GM23338 (cell line): ENCODE results near the gene CPO. TPM values are rescaled to one million over a fixed set of nuclear protein-coding genes. Genes with fewer than 3 reads are reported as not detected.

Experiments
- ATAC-seq: fragments of 200-7000 bp; cut with Tn5 transposase; 3 replicates; pipeline ENCODE4 v1.9.1; 2020
- DNase-seq: peaks from one replicate; pipeline ENCODE4 v3.0.0-alpha.2; 2015; ENCODE audit warnings: low spot score
- H2AFZ ChIP-seq: fragments of 200-600 bp; sonication (generic); 2 replicates; pipeline ENCODE4 v1.8.0; 2016; ENCODE audit warnings: antibody characterized with exemption, mild to moderate bottlenecking, moderate library complexity
- H3F3A ChIP-seq: fragments of 200-600 bp; sonication (generic); replicated peaks from 2 replicates; pipeline ENCODE4 v1.8.0; 2017; ENCODE audit warnings: antibody characterized with exemption, mixed run types, low read depth
- H3K27ac ChIP-seq: fragments of 200-600 bp; sonication (generic); 2 replicates; pipeline ENCODE4 v1.6.1; 2016; ENCODE audit warnings: low read depth
- H3K27me3 ChIP-seq: fragments of 200-600 bp; sonication (generic); 2 replicates; pipeline ENCODE4 v1.8.0; 2016; ENCODE audit warnings: mild to moderate bottlenecking, mixed run types, moderate library complexity; ENCODE audit not compliant: insufficient read depth
- H3K36me3 ChIP-seq: fragments of 200-600 bp; sonication (generic); 2 replicates; pipeline ENCODE4 v1.8.0; 2016; ENCODE audit warnings: mild to moderate bottlenecking; ENCODE audit not compliant: insufficient read depth
- H3K4me1 ChIP-seq: fragments of 200-600 bp; sonication (generic); 2 replicates; pipeline ENCODE4 v1.8.0; 2016; ENCODE audit warnings: mild to moderate bottlenecking, moderate library complexity; ENCODE audit not compliant: insufficient read depth
- H3K4me2 ChIP-seq: fragments of 200-600 bp; sonication (generic); 2 replicates; pipeline ENCODE4 v1.7.1; 2017; ENCODE audit warnings: mixed run types
- H3K4me3 ChIP-seq: fragments of 200-600 bp; sonication (generic); 2 replicates; pipeline ENCODE4 v1.6.1; 2016; ENCODE audit warnings: mixed run types
- H3K79me2 ChIP-seq: fragments of 200-600 bp; sonication (generic); replicated peaks from 2 replicates; pipeline ENCODE4 v1.8.0; 2017; ENCODE audit warnings: mild to moderate bottlenecking; ENCODE audit not compliant: insufficient read depth
- H3K9me2 ChIP-seq: fragments of 200-600 bp; sonication (generic); 2 replicates; pipeline ENCODE4 v1.8.0; 2017; ENCODE audit not compliant: insufficient read depth
- H4K20me1 ChIP-seq: fragments of 200-600 bp; sonication (generic); replicated peaks from 2 replicates; pipeline ENCODE4 v1.8.0; 2017; ENCODE audit warnings: mild to moderate bottlenecking; ENCODE audit not compliant: insufficient read depth
- H3K27ac Mint-ChIP-seq: 2 replicates; pipeline ENCODE4 v1.8.0; 2020; ENCODE audit warnings: inconsistent platforms, mild to moderate bottlenecking, moderate library complexity, mixed read lengths
- H3K27me3 Mint-ChIP-seq: 3 replicates; pipeline ENCODE4 v1.8.0; 2022; ENCODE audit warnings: low read depth, mild to moderate bottlenecking, moderate library complexity, mixed read lengths, inconsistent platforms; ENCODE audit not compliant: insufficient read depth, poor library complexity
- H3K36me3 Mint-ChIP-seq: 3 replicates; pipeline ENCODE4 v1.8.0; 2021; ENCODE audit warnings: low read depth, mild to moderate bottlenecking, inconsistent platforms, moderate library complexity, mixed read lengths
- H3K4me1 Mint-ChIP-seq: 3 replicates; pipeline ENCODE4 v1.8.0; 2020; ENCODE audit warnings: mild to moderate bottlenecking, inconsistent platforms, mixed read lengths
- H3K4me3 Mint-ChIP-seq: 3 replicates; pipeline ENCODE4 v1.8.0; 2021; ENCODE audit warnings: moderate library complexity, mild to moderate bottlenecking, inconsistent platforms, mixed read lengths
- H3K9me3 Mint-ChIP-seq: 3 replicates; pipeline ENCODE4 v1.8.0; 2020; ENCODE audit warnings: moderate library complexity, mild to moderate bottlenecking, inconsistent platforms, mixed read lengths
- CREB1 ChIP-seq: fragments of 250-450 bp; sonication (Bioruptor Pico); IDR thresholded peaks from 2 replicates; pipeline ENCODE4 v1.5.0; 2020; ENCODE audit warnings: low read depth, mild to moderate bottlenecking, moderate library complexity
- CTCF ChIP-seq, 2 experiments: fragments of 200-600 bp in 1 of 2; sonication (generic) in 1 of 2; conservative IDR thresholded peaks; 2 replicates each; pipeline versions ENCODE4 v1.5.1 to v1.6.1; 2016 to 2017; ENCODE audit warnings: antibody characterized with exemption in 2 of 2, low read depth in 2 of 2, mild to moderate bottlenecking in 2 of 2, moderate library complexity in 1 of 2
- EZH2 ChIP-seq: fragments of 200-600 bp; sonication (generic); IDR thresholded peaks from one replicate; pipeline ENCODE4 v1.8.0; 2017; ENCODE audit warnings: antibody characterized with exemption, mild to moderate bottlenecking, low read depth; ENCODE audit not compliant: unreplicated experiment
- EZH2phosphoT487 ChIP-seq: fragments of 200-600 bp; sonication (generic); IDR thresholded peaks from one replicate; pipeline ENCODE4 v1.8.1; 2018; ENCODE audit warnings: antibody characterized with exemption; ENCODE audit not compliant: unreplicated experiment
- JUNB ChIP-seq: IDR thresholded peaks from one replicate; pipeline ENCODE4 v1.6.1; 2016; ENCODE audit warnings: antibody characterized with exemption; ENCODE audit not compliant: unreplicated experiment
- NANOG ChIP-seq: IDR thresholded peaks from 2 replicates; pipeline ENCODE4 v1.6.1; 2016; ENCODE audit warnings: antibody characterized with exemption, borderline replicate concordance
- POLR2AphosphoS5 ChIP-seq: IDR thresholded peaks from 2 replicates; pipeline ENCODE4 v1.6.1; 2016; ENCODE audit warnings: antibody characterized with exemption, low read depth
- STAT1 ChIP-seq: IDR thresholded peaks from one replicate; pipeline ENCODE4 v1.6.1; 2016; ENCODE audit warnings: antibody characterized with exemption; ENCODE audit not compliant: unreplicated experiment
- ZNF114 ChIP-seq: fragments of 250-450 bp; sonication (Bioruptor Pico); IDR thresholded peaks from 2 replicates; pipeline ENCODE4 v1.5.0; 2020; ENCODE audit warnings: mild to moderate bottlenecking, moderate library complexity
- ZNF331 ChIP-seq: fragments of 250-450 bp; sonication (Bioruptor Pico); IDR thresholded peaks from 2 replicates; pipeline ENCODE4 v1.5.0; 2020; ENCODE audit warnings: low read depth, mild to moderate bottlenecking, moderate library complexity
- polyA plus RNA-seq: library from polyadenylated mRNA; unstranded; fragments of >200 nt; fragmentation: Nextera tagmentation; extraction: Ambion mirVana; gene quantifications from 2 replicates; pipeline ENCODE4 v1.2.1, GENCODE V29; 2016
- total RNA-seq: library from RNA; depleted of rRNA; stranded (reverse); fragments of >200 nt; shearing (Covaris generic); gene quantifications from 2 replicates; pipeline ENCODE4 v1.2.3, GENCODE V29; 2014
- TF ChIP-seq, protein P1 (sequence below): IDR thresholded peaks from one replicate; pipeline ENCODE4 v1.6.1; 2018; ENCODE audit warnings: antibody characterized with exemption; ENCODE audit not compliant: unreplicated experiment

Gene CPO
- total and polyA plus RNA-seq, 2 experiments from 2014 or later: 0.91 to 0.94 TPM

DNA sequence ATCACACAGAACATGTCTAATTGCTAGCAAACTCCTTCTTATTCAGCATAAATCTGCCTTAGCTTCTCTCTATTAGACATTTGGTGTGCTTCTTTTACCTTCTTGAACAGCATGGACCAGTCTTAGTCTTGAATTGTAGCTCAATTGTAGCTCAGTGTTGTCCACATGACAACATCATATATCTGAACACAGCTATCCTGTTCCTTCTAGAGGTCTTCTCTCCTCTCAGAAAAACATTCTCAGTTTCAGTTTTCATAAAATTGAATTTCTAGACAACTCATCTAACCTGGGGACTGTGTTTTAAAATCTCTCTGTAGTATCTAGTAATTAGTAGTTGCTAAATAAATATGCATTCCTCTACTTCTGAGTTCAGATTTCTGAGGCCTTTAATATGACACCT lies 47.6 kb downstream of the CPO start:
- DNase-seq: no peak
- Histone ChIP-seq H3K36me3 (no peaks in the 10 kb centered on the region), H3K9me2 (0 out of 2 replicates have a peak, but pooled peaks cover 8% of the 10 kb centered on the region), H4K20me1 (no peaks in the 10 kb centered on the region), H3K27ac (no peak overlapping the region), H3K79me2 (no peaks in the 10 kb centered on the region), H3K4me1 (peaks cover 30% of the 10 kb centered on the region), H3K4me3 (no peak overlapping the region), H3K4me2 (no peak overlapping the region), H3F3A (no peaks in the 10 kb centered on the region), H3K27me3 (no peaks in the 10 kb centered on the region), H2AFZ (peak overlapping the region; percentile 68; the same call in 1 of the 2 replicates)
- peaks cover 24% of the 10 kb centered on the region for H3K4me1 Mint-ChIP-seq
- no peaks in the 10 kb centered on the region; the same call in 2 of the 3 replicates for H3K9me3 Mint-ChIP-seq
- H3K36me3 Mint-ChIP-seq: 0 out of 3 replicates have a peak, but pooled peaks cover 5% of the 10 kb centered on the region
- TF ChIP-seq STAT1 (no peak), POLR2AphosphoS5 (no peak), JUNB (no peak)
- ATAC-seq: no peak
- H3K27ac Mint-ChIP-seq: no peak overlapping the region
- H3K27me3 Mint-ChIP-seq: no peaks in the 10 kb centered on the region
- no peak overlapping the region for H3K4me3 Mint-ChIP-seq

DNA sequence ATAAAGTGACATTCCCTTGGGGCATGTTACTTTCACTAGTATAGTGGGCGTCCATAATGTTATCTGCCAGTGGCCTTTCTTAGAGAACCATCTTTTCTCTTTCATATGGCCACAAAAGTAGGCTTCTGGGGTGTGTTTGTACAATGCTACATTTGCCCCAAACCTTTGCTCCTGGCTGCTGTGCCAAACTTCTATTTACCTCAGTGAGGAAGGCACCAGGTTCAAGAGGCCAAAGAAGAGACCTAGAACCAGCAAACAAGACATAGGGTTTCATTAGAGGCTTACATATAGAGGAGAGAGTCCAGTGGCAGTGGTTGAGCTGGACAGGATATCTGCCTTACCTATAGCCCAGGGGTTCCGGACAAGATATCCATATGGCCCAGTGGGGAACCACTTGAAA lies 48.5 kb downstream of the CPO start:
- H3K4me3 Mint-ChIP-seq: no peak overlapping the region
- no peaks in the 10 kb centered on the region for H3K27me3 Mint-ChIP-seq
- Histone ChIP-seq H3K27ac (no peak overlapping the region), H3K79me2 (no peaks in the 10 kb centered on the region), H4K20me1 (no peaks in the 10 kb centered on the region), H3K36me3 (no peaks in the 10 kb centered on the region), H3K27me3 (no peaks in the 10 kb centered on the region), H3K4me1 (peaks cover 22% of the 10 kb centered on the region), H3K4me3 (no peak overlapping the region), H2AFZ (no peak overlapping the region), H3K4me2 (no peak overlapping the region), H3F3A (no peaks in the 10 kb centered on the region), H3K9me2 (0 out of 2 replicates have a peak, but pooled peaks cover 10% of the 10 kb centered on the region)
- no peak overlapping the region for H3K27ac Mint-ChIP-seq
- DNase-seq: no peak
- H3K9me3 Mint-ChIP-seq: no peaks in the 10 kb centered on the region; the same call in 2 of the 3 replicates
- TF ChIP-seq NANOG (no peak), JUNB (no peak), CTCF (conservative IDR thresholded peaks at IDR 0.05; ENCODE audit: low read depth in 2 of 2) (no peak), ZNF114 (CRISPR knock-in tag) (no peak), CREB1 (CRISPR knock-in tag) (no peak), ZNF331 (CRISPR knock-in tag) (no peak), EZH2 (no peak), EZH2phosphoT487 (no peak)
- TF ChIP-seq, protein P1, sequence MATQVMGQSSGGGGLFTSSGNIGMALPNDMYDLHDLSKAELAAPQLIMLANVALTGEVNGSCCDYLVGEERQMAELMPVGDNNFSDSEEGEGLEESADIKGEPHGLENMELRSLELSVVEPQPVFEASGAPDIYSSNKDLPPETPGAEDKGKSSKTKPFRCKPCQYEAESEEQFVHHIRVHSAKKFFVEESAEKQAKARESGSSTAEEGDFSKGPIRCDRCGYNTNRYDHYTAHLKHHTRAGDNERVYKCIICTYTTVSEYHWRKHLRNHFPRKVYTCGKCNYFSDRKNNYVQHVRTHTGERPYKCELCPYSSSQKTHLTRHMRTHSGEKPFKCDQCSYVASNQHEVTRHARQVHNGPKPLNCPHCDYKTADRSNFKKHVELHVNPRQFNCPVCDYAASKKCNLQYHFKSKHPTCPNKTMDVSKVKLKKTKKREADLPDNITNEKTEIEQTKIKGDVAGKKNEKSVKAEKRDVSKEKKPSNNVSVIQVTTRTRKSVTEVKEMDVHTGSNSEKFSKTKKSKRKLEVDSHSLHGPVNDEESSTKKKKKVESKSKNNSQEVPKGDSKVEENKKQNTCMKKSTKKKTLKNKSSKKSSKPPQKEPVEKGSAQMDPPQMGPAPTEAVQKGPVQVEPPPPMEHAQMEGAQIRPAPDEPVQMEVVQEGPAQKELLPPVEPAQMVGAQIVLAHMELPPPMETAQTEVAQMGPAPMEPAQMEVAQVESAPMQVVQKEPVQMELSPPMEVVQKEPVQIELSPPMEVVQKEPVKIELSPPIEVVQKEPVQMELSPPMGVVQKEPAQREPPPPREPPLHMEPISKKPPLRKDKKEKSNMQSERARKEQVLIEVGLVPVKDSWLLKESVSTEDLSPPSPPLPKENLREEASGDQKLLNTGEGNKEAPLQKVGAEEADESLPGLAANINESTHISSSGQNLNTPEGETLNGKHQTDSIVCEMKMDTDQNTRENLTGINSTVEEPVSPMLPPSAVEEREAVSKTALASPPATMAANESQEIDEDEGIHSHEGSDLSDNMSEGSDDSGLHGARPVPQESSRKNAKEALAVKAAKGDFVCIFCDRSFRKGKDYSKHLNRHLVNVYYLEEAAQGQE: no peak
- ATAC-seq: no peak
- H3K4me1 Mint-ChIP-seq: peaks cover 16% of the 10 kb centered on the region
- 0 out of 3 replicates have a peak, but pooled peaks cover 5% of the 10 kb centered on the region for H3K36me3 Mint-ChIP-seq
